HUES6 (cell line): Measurements from ENCODE around the gene CAMK1.

ENCODE experiments used
- H3K27ac ChIP-seq: 2 replicates; pipeline ENCODE4 v1.7.0; 2013; ENCODE audit warnings: low read depth, mild to moderate bottlenecking, low read length, inconsistent platforms
- H3K27me3 ChIP-seq: 2 replicates; pipeline ENCODE4 v1.6.1; 2013; ENCODE audit warnings: low read length; ENCODE audit not compliant: control insufficient read depth, insufficient read depth
- H3K36me3 ChIP-seq: 2 replicates; pipeline ENCODE4 v1.6.1; 2013; ENCODE audit warnings: low read length; ENCODE audit not compliant: control insufficient read depth, insufficient read depth
- H3K4me1 ChIP-seq: 2 replicates; pipeline ENCODE4 v1.6.1; 2013; ENCODE audit warnings: low read length; ENCODE audit not compliant: control insufficient read depth, insufficient read depth
- H3K4me3 ChIP-seq: 2 replicates; pipeline ENCODE4 v1.5.1; 2013; ENCODE audit warnings: low read depth, low read length
- H3K9ac ChIP-seq: one replicate; pipeline ENCODE4 v1.6.1; 2013; ENCODE audit warnings: mild to moderate bottlenecking, low read length
- H3K9me3 ChIP-seq: 2 replicates; pipeline ENCODE4 v1.6.1; 2013; ENCODE audit warnings: low read depth, low read length; ENCODE audit not compliant: control insufficient read depth, insufficient read depth

The CAMK1 gene

DNA sequence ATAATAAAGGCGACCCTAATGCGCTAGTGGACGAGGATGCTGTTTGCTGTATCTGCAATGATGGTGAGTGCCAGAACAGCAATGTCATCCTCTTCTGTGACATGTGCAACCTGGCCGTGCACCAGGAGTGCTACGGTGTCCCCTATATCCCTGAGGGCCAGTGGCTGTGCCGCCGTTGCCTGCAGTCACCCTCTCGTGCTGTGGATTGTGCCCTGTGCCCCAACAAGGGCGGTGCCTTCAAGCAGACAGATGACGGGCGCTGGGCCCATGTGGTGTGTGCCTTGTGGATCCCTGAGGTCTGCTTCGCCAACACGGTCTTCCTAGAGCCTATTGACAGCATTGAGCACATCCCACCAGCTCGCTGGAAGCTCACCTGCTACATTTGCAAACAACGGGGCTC lies 30.6 kb downstream of the CAMK1 start:
- no peak overlapping the region for H3K9ac ChIP-seq
- H3K9me3 ChIP-seq, result no peaks in the 10 kb centered on the region
- no peaks in the 10 kb centered on the region for H3K4me1 ChIP-seq
- no peak overlapping the region for H3K4me3 ChIP-seq
- H3K27me3 ChIP-seq, result no peaks in the 10 kb centered on the region
- H3K36me3 ChIP-seq, result peaks cover 97% of the 10 kb centered on the region
- no peak overlapping the region for H3K27ac ChIP-seq

DNA sequence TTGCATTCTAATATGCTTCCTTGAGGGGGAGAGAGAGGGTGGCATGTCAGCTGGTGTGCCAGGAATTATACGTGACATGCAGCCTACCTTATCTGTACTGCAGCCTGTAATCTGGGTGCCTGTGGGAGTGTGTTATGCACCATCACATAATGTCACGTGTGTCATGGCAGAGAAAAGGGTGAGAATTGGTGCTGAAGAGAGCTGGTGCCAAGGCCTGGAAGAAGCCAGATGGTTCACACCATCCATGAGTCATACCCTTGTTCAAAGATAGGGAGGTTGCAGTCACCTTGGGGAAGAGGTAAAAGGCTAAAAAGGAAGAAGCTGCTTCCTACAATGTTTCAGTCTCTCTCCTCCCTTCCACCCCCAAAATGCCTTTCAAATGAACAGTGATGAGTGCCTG lies 32.9 kb downstream of the CAMK1 start:
- no peak overlapping the region for H3K27ac ChIP-seq
- no peak overlapping the region for H3K9ac ChIP-seq
- H3K36me3 ChIP-seq, result peaks cover 88% of the 10 kb centered on the region
- H3K9me3 ChIP-seq, result no peaks in the 10 kb centered on the region
- H3K4me1 ChIP-seq, result peaks cover 6% of the 10 kb centered on the region
- H3K4me3 ChIP-seq, result no peak overlapping the region
- no peaks in the 10 kb centered on the region for H3K27me3 ChIP-seq

DNA sequence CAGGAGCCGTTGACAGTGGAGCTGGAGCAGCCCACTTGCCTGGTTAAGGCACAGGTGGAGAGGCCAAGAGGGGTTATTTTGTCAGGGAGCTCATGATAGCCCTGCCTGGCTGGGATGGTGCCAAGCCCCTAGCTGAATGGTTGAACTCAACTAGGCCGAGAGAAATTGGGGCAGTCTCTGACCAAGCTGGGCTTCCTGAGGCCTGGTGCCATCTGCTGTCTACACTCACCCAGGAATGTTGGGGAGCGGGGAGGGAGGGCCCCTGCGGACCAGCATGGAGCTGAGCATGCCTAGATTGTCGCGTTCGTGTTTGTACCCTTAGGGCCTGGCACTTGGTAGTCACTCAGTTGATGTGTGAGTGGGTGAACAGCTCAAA lies 37.0 kb downstream of the CAMK1 start:
- Histone ChIP-seq H3K9me3 (no peaks in the 10 kb centered on the region), H3K36me3 (peaks cover 46% of the 10 kb centered on the region), H3K27me3 (no peaks in the 10 kb centered on the region), H3K4me3 (peak overlapping the region; percentile 98), H3K4me1 (peaks cover 12% of the 10 kb centered on the region), H3K27ac (no peak overlapping the region), H3K9ac (peak overlapping the region; percentile 100)

DNA sequence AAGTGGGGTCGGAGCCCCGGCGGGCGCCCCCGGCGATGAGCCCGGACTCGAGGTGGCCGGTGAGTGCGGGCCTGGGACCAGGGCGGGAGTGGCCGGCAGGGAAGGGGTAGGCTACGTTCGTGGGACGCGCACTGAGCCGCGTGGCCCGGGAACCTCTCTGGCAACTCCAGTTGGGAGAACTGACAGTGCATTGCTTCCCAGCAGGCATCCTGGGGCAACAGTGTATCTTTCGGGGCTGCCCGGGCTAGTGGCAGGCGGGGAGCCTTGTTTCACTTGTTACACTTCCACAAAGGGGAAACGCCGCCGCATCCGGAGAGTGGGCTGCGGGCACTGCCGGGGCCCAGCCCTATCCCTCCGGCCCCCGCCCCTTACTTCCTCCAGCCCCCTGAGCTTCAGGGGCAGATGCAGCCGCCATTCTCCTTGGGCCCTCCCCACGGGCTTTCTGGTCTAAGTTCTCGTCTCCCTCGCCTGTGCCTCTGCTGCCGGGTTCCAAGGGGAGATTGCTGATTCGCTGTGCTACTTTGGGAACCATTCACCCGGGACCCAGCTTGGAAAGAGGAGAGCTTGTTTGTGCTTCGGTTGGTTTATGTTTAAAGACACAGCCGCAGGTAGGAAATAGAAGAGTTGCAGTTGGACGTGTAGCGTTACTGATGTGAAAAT lies 37.5 kb downstream of the CAMK1 start:
- Histone ChIP-seq H3K9ac (peak overlapping the region; percentile 100), H3K9me3 (no peaks in the 10 kb centered on the region), H3K27me3 (no peaks in the 10 kb centered on the region), H3K4me3 (peak overlapping the region; percentile 98), H3K27ac (peak overlapping the region; percentile 100), H3K4me1 (peaks cover 12% of the 10 kb centered on the region), H3K36me3 (peaks cover 41% of the 10 kb centered on the region)

DNA sequence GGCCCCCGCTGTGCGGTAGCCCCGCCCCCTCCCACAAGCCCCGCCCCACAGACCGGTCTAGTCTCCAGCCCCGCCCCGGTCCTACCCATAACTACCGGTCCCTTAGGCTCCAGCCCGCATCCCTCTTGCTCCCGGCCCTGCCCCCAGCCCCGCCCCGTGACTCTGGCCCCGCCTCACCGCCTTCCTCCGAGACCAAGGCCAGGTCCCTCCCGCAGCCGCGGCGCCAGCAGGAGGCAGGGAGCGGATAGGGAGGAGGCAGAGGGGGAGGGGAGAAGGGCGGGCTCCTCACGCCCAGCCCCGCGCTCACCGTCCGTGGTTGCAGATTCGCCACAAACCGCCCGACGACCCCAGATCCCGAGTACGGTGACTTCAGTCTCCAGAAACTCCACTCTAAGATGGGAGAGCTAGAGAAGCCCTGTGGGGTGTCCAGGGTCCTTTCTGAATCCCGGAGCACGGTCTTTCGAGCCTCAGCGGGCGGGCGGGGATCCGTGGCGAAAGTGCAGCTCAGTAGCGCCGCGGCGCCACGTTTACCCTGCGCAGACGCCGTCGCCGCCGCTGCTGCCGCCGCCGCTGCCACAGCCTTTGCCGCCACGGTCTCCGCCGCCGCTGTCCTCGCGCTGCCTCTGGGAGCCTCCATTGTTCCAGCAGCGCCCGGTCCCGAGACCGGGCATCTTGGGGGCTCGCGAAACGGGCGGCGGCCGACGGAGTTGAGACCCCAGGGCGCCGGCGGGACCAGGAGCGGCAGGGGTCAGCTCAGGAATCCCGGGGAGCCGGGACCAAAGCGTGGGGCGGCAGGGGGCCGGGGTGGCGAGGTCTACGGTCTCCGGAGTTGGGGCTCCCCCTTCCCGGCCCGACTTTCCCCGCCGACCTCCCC lies 38.3 kb downstream of the CAMK1 start, which contains the start of gene BRPF1:
BRPF1 (plus strand) TSS at position 530 of the 874 bp plus-strand sequence. CDS start 2,406 bp downstream, outside the sequence.
- Histone ChIP-seq H3K9me3 (no peaks in the 10 kb centered on the region), H3K27ac (peak within 1 kb of the TSS; percentile 100), H3K9ac (peak within 1 kb of the TSS; percentile 100), H3K4me1 (peaks cover 12% of the 10 kb centered on the region), H3K27me3 (no peaks in the 10 kb centered on the region), H3K4me3 (peak within 1 kb of the TSS; percentile 98), H3K36me3 (peaks cover 34% of the 10 kb centered on the region)

DNA sequence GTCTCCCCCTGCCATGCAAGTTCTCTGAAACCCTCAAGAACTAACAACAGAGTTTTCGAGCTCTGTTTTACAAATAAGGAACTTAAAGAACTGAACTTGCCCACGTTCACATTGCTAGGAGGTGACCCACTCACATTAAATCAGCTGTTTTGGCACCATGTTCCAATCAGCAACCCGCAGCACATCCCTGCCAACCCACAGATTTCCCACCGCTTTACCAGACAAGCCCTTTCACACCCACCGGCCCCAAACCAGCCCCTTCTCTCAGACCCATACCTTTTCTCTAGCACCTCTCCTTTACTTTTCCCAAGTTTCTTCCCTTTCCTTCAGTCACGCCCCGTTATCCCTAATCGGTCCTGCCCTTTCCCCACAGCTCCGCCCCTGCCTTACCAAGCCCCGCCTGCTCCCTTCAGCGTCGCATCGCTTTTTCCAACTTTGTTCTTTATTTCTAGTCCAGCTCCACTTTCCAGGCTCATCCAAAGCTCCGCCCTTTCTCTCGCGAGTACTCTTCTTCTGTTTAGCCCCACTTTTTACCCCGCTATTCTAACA lies 39.0 kb downstream of the CAMK1 start:
- no peaks in the 10 kb centered on the region for H3K9me3 ChIP-seq
- peaks cover 29% of the 10 kb centered on the region for H3K36me3 ChIP-seq
- H3K27ac ChIP-seq, result no peak overlapping the region
- H3K4me3 ChIP-seq, result peak overlapping the region; percentile 72
- no peaks in the 10 kb centered on the region for H3K27me3 ChIP-seq
- peak overlapping the region; percentile 48 for H3K9ac ChIP-seq
- H3K4me1 ChIP-seq, result peaks cover 12% of the 10 kb centered on the region

DNA sequence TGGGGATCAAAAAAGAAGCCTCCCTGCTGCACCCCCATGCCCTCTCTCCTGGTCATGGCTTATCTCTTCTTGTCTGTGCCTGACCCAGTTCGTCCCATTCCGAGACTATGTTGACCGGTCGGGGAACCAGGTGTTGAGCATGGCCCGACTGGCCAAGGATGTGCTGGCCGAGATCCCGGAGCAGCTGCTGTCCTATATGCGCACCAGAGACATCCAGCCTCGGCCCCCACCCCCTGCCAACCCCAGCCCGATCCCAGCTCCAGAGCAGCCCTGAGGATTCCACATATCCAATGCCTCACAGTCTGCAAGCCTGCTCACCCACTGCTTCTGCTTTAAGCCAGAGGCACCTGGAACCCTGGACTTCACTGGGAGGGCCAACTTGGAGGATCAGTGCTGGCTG lies 40.3 kb downstream of the CAMK1 start:
- no peak overlapping the region for H3K9ac ChIP-seq
- H3K36me3 ChIP-seq, result peaks cover 16% of the 10 kb centered on the region
- H3K27ac ChIP-seq, result no peak overlapping the region
- peaks cover 12% of the 10 kb centered on the region for H3K4me1 ChIP-seq
- no peaks in the 10 kb centered on the region for H3K9me3 ChIP-seq
- no peak overlapping the region for H3K4me3 ChIP-seq
- no peaks in the 10 kb centered on the region for H3K27me3 ChIP-seq

DNA sequence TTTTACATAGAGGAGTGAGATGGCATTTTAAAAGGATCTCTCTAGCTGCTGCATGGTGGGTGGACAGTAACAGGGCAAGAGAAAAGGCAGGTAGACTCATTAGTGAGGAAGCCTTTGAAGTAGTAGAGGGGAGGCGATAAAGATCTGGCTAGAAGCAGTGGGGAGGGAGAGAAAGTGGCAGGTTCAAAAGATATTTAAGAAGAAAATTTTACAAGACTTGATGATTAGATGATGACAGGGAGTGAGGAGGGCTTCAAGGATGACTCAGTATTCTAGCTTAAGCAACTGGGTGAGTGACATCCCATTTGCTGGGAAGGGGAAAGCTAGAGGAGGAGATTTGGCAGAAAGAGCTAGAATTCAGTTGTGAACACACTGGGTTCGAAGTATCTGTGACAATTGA lies 42.0 kb downstream of the CAMK1 start:
- peaks cover 10% of the 10 kb centered on the region for H3K4me1 ChIP-seq
- no peak overlapping the region for H3K9ac ChIP-seq
- no peaks in the 10 kb centered on the region for H3K27me3 ChIP-seq
- no peak overlapping the region for H3K27ac ChIP-seq
- no peak overlapping the region for H3K4me3 ChIP-seq
- no peaks in the 10 kb centered on the region for H3K9me3 ChIP-seq
- peaks cover 2% of the 10 kb centered on the region; the same call in 1 of the 2 replicates for H3K36me3 ChIP-seq

DNA sequence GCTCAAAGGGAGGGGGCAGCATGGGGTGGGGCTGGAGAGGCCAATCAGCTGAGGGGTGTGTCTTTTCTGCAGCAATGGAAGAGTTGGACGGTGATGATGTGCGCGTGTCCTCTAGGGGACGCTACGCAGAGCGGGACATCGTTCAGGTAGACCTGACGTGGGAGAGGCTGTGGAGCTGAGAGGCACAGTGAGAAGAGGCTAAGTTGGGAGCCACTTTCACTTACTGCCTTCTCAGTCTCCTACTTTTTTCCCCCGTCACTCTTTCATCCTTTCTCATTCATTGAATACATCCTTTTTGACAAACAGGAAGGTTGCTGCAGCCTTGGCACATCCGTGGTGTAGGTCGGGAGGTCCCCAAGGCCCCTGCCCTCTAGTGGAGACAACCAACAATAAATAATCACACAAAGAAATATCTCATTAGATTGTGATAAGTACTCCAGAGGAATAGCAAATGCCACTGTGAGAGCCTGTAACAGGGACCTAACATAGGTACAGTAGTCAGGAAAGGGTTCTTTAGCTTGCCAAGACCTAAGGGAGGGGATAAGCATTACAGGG lies 42.6 kb downstream of the CAMK1 start:
- Histone ChIP-seq H3K27ac (no peak overlapping the region), H3K27me3 (no peaks in the 10 kb centered on the region), H3K4me3 (peak overlapping the region; percentile 48), H3K4me1 (peaks cover 6% of the 10 kb centered on the region; the same call in 1 of the 2 replicates), H3K9me3 (no peaks in the 10 kb centered on the region), H3K36me3 (no peaks in the 10 kb centered on the region), H3K9ac (no peak overlapping the region)

DNA sequence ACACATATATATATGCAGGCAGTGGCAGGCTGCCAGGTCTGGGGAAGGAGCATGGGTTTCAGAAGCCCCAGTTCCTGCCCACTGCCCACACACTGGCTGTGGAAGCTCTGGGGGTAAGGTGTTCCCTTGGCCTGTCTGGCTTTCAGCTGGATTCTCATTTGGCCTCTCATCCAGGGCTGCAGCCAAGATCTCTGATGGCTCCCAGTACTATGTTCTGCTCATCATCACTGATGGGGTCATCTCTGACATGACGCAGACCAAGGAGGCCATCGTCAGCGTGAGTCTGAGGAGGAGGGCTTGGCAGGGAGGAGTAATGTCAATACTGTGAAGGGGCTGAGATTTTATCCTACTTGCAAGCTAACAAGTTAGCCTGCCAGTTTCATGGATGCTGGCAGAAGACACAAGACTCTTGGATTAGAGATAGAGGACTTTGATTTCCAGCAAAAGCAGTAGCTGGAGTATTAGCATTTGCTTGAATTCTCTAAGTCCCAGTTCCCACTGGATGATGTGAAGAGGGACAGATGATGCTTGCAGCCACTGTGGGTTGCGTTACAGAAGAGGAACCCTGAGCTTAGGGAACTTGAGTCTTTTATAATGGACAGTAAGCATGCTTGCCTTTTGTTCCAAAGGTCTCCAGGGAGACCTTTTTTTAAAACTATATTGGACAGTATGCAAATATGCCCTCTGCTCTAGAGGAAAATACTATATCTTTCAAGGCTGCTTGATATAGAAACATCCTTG lies 43.8 kb downstream of the CAMK1 start:
- H3K9me3 ChIP-seq, result no peaks in the 10 kb centered on the region
- H3K4me3 ChIP-seq, result no peak overlapping the region
- no peak overlapping the region for H3K27ac ChIP-seq
- no peak overlapping the region for H3K9ac ChIP-seq
- peaks cover 6% of the 10 kb centered on the region; the same call in 1 of the 2 replicates for H3K4me1 ChIP-seq
- H3K36me3 ChIP-seq, result no peaks in the 10 kb centered on the region
- H3K27me3 ChIP-seq, result no peaks in the 10 kb centered on the region; the same call in 1 of the 2 replicates
